HCT116 (cell line): ENCODE data around the gene TMEM123. TPM values are rescaled to one million over a fixed set of nuclear protein-coding genes. Genes with fewer than 3 reads are reported as not detected.

Source experiments
- ATAC-seq: fragments of 200-7000 bp; cut with Tn5 transposase; 2 replicates; pipeline ENCODE4 v1.9.1; 2020; ENCODE audit warnings: mild to moderate bottlenecking, moderate library complexity
- BruUV-seq: library from RNA; stranded (reverse); fragments of 400-500 nt; replicated peaks from 2 replicates; lab custom pipeline; 2021; lab: Mats Ljungman, UMichigan
- CTCF ChIA-PET: fragments of 300-600 bp; sonication (Branson Sonifier 250); formaldehyde crosslinking; loops from one replicate; lab custom pipeline; 2021; ENCODE audit warnings: antibody characterized with exemption; lab: Charles Lee
- POLR2A ChIA-PET: fragments of 300-600, 350-600 bp; sonication (Branson Sonifier 250); formaldehyde crosslinking; loops from one replicate; lab custom pipeline; 2021; ENCODE audit warnings: antibody characterized with exemption; lab: Charles Lee
- RAD21 ChIA-PET, 2 experiments: fragments of 300-600 bp; sonication (Branson Sonifier 250); formaldehyde crosslinking; loops; one replicate each; lab custom pipeline; 2023; ENCODE audit warnings: low total read pairs in 2 of 2; ENCODE audit not compliant: uncharacterized antibody in 2 of 2, unreplicated experiment in 2 of 2, low non-redundant PET in 1 of 2; lab: Charles Lee
- DNase-seq: peaks from one replicate; pipeline ENCODE4 v3.0.0-alpha.2; 2010; ENCODE audit warnings: low read depth, low spot score
- H2AFZ ChIP-seq: fragments of 200-600 bp; shearing (Covaris generic), sonication (generic); 2 replicates; pipeline ENCODE4 v1.6.1; 2017; ENCODE audit warnings: low read depth, mixed run types, mixed read lengths, antibody characterized with exemption, low read length; ENCODE audit not compliant: poor library complexity, severe bottlenecking
- H3K27ac ChIP-seq: 2 replicates; pipeline ENCODE4 v1.5.1; 2012; ENCODE audit warnings: low read depth, low read length
- H3K27me3 ChIP-seq: fragments of 200-600 bp; sonication (generic); 2 replicates; pipeline ENCODE4 v1.6.1; 2016; ENCODE audit warnings: mixed run types, low read length, mixed read lengths; ENCODE audit not compliant: insufficient read depth
- H3K36me3 ChIP-seq, 2 experiments: fragments of 200-500 bp in 1 of 2; fragments of 200-600 bp in 1 of 2; sonication (Bioruptor generic) in 1 of 2; sonication (generic) in 1 of 2; 2 replicates each; pipeline versions ENCODE4 v1.5.1 to v1.6.1; 2014 to 2016; ENCODE audit warnings: low read length in 2 of 2, inconsistent platforms in 1 of 2, mixed read lengths in 1 of 2, mixed run types in 1 of 2; ENCODE audit not compliant: insufficient read depth in 2 of 2, control insufficient read depth in 1 of 2
- H3K4me1 ChIP-seq, 2 experiments: fragments of 200-600 bp in 1 of 2; sonication (generic) in 1 of 2; 2 replicates each; pipeline versions ENCODE4 v1.5.1 to v1.6.1; 2012 to 2017; ENCODE audit warnings: low read length in 2 of 2, inconsistent platforms in 1 of 2, mild to moderate bottlenecking in 1 of 2, mixed read lengths in 1 of 2, mixed run types in 1 of 2, moderate library complexity in 1 of 2; ENCODE audit not compliant: insufficient read depth in 2 of 2, control insufficient read depth in 1 of 2
- H3K4me2 ChIP-seq: fragments of 200-600 bp; sonication (generic); 2 replicates; pipeline ENCODE4 v1.6.1; 2017; ENCODE audit warnings: mixed run types, low read length, mixed read lengths
- H3K4me3 ChIP-seq, 2 experiments: fragments of 200-600 bp in 1 of 2; sonication (generic) in 1 of 2; replicated peaks in 1 of 2; 2 replicates each; pipeline ENCODE4 v1.5.1; 2011 to 2016; ENCODE audit warnings: low read length in 2 of 2, control low read depth in 1 of 2, low read depth in 1 of 2, mild to moderate bottlenecking in 1 of 2, mixed read lengths in 1 of 2, mixed run types in 1 of 2
- H3K79me2 ChIP-seq: fragments of 200-600 bp; sonication (generic); 2 replicates; pipeline ENCODE4 v1.6.1; 2017; ENCODE audit warnings: mild to moderate bottlenecking, mixed run types, low read length, moderate library complexity, mixed read lengths; ENCODE audit not compliant: insufficient read depth
- H3K9ac ChIP-seq: fragments of 200-600 bp; sonication (generic); 2 replicates; pipeline ENCODE4 v1.6.1; 2016; ENCODE audit warnings: low read length, mixed read lengths
- H3K9me2 ChIP-seq: fragments of 200-600 bp; sonication (generic), shearing (Covaris generic); 2 replicates; pipeline ENCODE4 v1.6.1; 2017; ENCODE audit warnings: mixed run types, mild to moderate bottlenecking, moderate library complexity; ENCODE audit not compliant: insufficient read depth
- H3K9me3 ChIP-seq, 2 experiments: fragments of 200-500 bp in 1 of 2; fragments of 200-600 bp in 1 of 2; sonication (Bioruptor generic) in 1 of 2; sonication (generic) in 1 of 2; 2 replicates each; pipeline ENCODE4 v1.6.1; 2014 to 2017; ENCODE audit warnings: low read length in 2 of 2, mixed read lengths in 2 of 2, inconsistent platforms in 1 of 2, low read depth in 1 of 2, mild to moderate bottlenecking in 1 of 2, mixed run types in 1 of 2, moderate library complexity in 1 of 2; ENCODE audit not compliant: control insufficient read depth in 1 of 2, insufficient read depth in 1 of 2
- H4K20me1 ChIP-seq: fragments of 200-600 bp; sonication (generic), shearing (Covaris generic); 2 replicates; pipeline ENCODE4 v1.6.1; 2017; ENCODE audit warnings: mixed run types, mild to moderate bottlenecking, moderate library complexity; ENCODE audit not compliant: insufficient read depth
- ATF3 ChIP-seq: IDR thresholded peaks from 2 replicates; pipeline ENCODE4 v1.6.1; 2012
- CBX3 ChIP-seq: IDR thresholded peaks from 2 replicates; pipeline ENCODE4 v1.6.1; 2012; ENCODE audit warnings: low read depth
- CEBPB ChIP-seq: IDR thresholded peaks from 2 replicates; pipeline ENCODE4 v1.6.1; 2012; ENCODE audit warnings: low read depth
- CTCF ChIP-seq, 3 experiments: fragments of 200-600 bp in 1 of 3; sonication (generic) in 1 of 3; IDR thresholded peaks in 2 of 3; conservative IDR thresholded peaks in 1 of 3; 2 replicates each; pipeline ENCODE4 v1.5.1; 2012 to 2017; ENCODE audit warnings: low read depth in 2 of 3, low read length in 2 of 3, antibody characterized with exemption in 1 of 3, borderline replicate concordance in 1 of 3, control low read depth in 1 of 3, mild to moderate bottlenecking in 1 of 3, mixed read lengths in 1 of 3, mixed run types in 1 of 3, moderate library complexity in 1 of 3; ENCODE audit not compliant: insufficient read depth in 1 of 3
- EGR1 ChIP-seq: IDR thresholded peaks from 2 replicates; pipeline ENCODE4 v1.6.1; 2012; ENCODE audit warnings: low read depth
- EZH2 ChIP-seq: fragments of 200-600 bp; sonication (generic); IDR thresholded peaks from 2 replicates; pipeline ENCODE4 v1.6.1; 2017; ENCODE audit warnings: antibody characterized with exemption, mixed run types
- EZH2phosphoT487 ChIP-seq: fragments of 200-600 bp; IDR thresholded peaks from 2 replicates; pipeline ENCODE4 v1.6.1; 2018; ENCODE audit warnings: antibody characterized with exemption, borderline replicate concordance
- JUND ChIP-seq: IDR thresholded peaks from 2 replicates; pipeline ENCODE4 v1.6.1; 2012
- POLR2A ChIP-seq: IDR thresholded peaks from 2 replicates; pipeline ENCODE4 v1.7.0; 2011; ENCODE audit warnings: borderline replicate concordance; ENCODE audit not compliant: insufficient read depth, insufficient read length; ENCODE audit errors: extremely low read depth
- POLR2AphosphoS5 ChIP-seq: IDR thresholded peaks from 2 replicates; pipeline ENCODE4 v1.6.1; 2011; ENCODE audit warnings: mild to moderate bottlenecking, low read depth, low read length, moderate library complexity
- RAD21 ChIP-seq: IDR thresholded peaks from 2 replicates; pipeline ENCODE4 v1.6.1; 2012; ENCODE audit warnings: low read depth, mild to moderate bottlenecking
- SIN3A ChIP-seq: IDR thresholded peaks from 2 replicates; pipeline ENCODE4 v1.6.1; 2012; ENCODE audit warnings: low read depth
- SP1 ChIP-seq: IDR thresholded peaks from 2 replicates; pipeline ENCODE4 v1.6.1; 2012; ENCODE audit warnings: low read depth
- SRF ChIP-seq: IDR thresholded peaks from 2 replicates; pipeline ENCODE4 v1.6.1; 2012; ENCODE audit warnings: low read depth
- YY1 ChIP-seq: IDR thresholded peaks from 2 replicates; pipeline ENCODE4 v1.6.1; 2011; ENCODE audit warnings: low read length, low read depth, moderate library complexity, mild to moderate bottlenecking; ENCODE audit not compliant: insufficient replicate concordance; ENCODE audit errors: extremely low read depth
- intact Hi-C: fragments of 100-400 bp; cut with micrococcal nuclease; formaldehyde crosslinking; loops from 2 replicates; pipeline ENCODE4 v1.10.0; 2022
- total RNA-seq: library from RNA; stranded (reverse); gene quantifications from one replicate; pipeline ENCODE4 v1.2.1, GENCODE V29; 2021; ENCODE audit not compliant: unreplicated experiment
- TF ChIP-seq, protein P1 (sequence below): IDR thresholded peaks from 2 replicates; pipeline ENCODE4 v1.6.1; 2011; ENCODE audit warnings: mild to moderate bottlenecking, low read length, moderate library complexity; ENCODE audit not compliant: insufficient replicate concordance; ENCODE audit errors: extremely low read depth

Gene TMEM123
- total RNA-seq, 1 experiment from 2014 or later, result 217 TPM

DNA sequence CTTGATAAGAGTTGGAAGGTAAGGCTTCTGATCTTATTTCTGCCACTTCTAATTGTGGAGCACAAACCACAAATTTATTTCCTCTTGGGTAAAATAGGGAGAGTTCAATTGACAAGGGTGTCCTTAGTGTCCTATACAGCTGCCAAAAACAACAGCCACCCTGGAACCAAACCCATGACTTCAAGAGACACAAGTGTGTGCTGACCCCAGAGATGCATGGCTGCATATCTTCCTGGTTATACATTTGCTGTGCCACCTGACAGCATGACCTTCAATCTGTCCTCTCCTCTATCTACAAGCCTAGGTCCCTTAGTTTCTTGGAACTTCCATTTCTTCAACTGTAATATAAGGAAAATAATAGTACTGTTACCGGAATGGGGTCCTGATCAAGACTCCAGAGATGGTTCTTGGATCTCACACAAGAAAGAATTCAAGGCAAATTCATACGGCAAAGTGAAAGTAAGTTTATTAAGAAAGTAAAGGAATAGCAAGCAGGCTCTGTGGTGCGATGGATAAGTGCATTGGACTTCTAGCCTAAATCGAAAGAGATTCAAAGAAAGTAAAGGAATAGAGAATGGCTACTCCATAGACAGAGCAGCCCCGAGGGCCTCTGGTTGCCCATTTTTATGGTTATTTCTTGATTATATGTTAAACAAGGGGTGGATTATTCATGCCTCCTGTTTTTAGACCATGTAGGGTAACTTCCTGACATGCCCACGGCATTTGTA, 15.5 kb upstream of the TMEM123 start:
- H3K79me2 ChIP-seq, result no peaks in the 10 kb centered on the region
- no peaks in the 10 kb centered on the region for H4K20me1 ChIP-seq
- intact Hi-C loops, result no loop called here
- no peaks in the 10 kb centered on the region for H3K27me3 ChIP-seq
- H3K4me1 ChIP-seq, result peaks cover 2 to 14% of the 10 kb centered on the region in 2 experiments; a peak in 2 of 4 replicates
- ChIA-PET RAD21 (no interaction called here), POLR2A (no interaction called here), CTCF (interaction anchor here (0.7 kb wide), 1 partner anchor 9 kb away, joined by 3 read pairs; no protein-coding TSS in a partner anchor)
- ATAC-seq, result no peak
- no peak for DNase-seq
- no peak overlapping the region for H3K4me3 ChIP-seq
- TF ChIP-seq EZH2 (no peak), CEBPB (no peak), SP1 (no peak), POLR2AphosphoS5 (no peak), ATF3 (no peak), POLR2A (no peak), CTCF (IDR thresholded peaks at IDR 0.05 in 2 of 3, conservative IDR thresholded peaks at IDR 0.05 in 1 of 3; ENCODE audit: borderline replicate concordance in 1 of 3, insufficient read depth in 1 of 3, low read depth in 2 of 3, low read length in 2 of 3) (no peak), SRF (no peak), EZH2phosphoT487 (no peak), JUND (no peak), EGR1 (no peak), SIN3A (no peak), RAD21 (no peak), CBX3 (no peak), YY1 (no peak)
- TF ChIP-seq, protein P1, sequence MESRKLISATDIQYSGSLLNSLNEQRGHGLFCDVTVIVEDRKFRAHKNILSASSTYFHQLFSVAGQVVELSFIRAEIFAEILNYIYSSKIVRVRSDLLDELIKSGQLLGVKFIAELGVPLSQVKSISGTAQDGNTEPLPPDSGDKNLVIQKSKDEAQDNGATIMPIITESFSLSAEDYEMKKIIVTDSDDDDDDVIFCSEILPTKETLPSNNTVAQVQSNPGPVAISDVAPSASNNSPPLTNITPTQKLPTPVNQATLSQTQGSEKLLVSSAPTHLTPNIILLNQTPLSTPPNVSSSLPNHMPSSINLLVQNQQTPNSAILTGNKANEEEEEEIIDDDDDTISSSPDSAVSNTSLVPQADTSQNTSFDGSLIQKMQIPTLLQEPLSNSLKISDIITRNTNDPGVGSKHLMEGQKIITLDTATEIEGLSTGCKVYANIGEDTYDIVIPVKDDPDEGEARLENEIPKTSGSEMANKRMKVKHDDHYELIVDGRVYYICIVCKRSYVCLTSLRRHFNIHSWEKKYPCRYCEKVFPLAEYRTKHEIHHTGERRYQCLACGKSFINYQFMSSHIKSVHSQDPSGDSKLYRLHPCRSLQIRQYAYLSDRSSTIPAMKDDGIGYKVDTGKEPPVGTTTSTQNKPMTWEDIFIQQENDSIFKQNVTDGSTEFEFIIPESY, result no peak
- no peaks in the 10 kb centered on the region for H3K9me3 ChIP-seq
- no peaks in the 10 kb centered on the region for H3K36me3 ChIP-seq
- peak overlapping the region; percentile 10; the same call in 1 of the 2 replicates for H3K4me2 ChIP-seq
- H3K9ac ChIP-seq, result no peak overlapping the region
- no TSS peak for BruUV-seq
- H3K27ac ChIP-seq, result no peak overlapping the region
- H2AFZ ChIP-seq, result no peak overlapping the region
- no peaks in the 10 kb centered on the region for H3K9me2 ChIP-seq
